Measurements from ENCODE around the gene LRRC1.

The LRRC1 gene

GRCh38 chr6:53866226-53866625 lies 71.4 kb downstream of the LRRC1 start:
- no peak for DNase-seq (ENCODE audit: extremely low spot score)
- TF ChIP-seq CTCF (IDR thresholded peaks at IDR 0.05; ENCODE audit: control extremely low read depth, extremely low read depth, low read depth, missing control alignments), result no peak
- ChIA-PET CTCF (no interaction called here), POLR2A (no interaction called here)

- no peak for TF ChIP-seq CTCF (IDR thresholded peaks at IDR 0.05; ENCODE audit: control extremely low read depth, extremely low read depth, low read depth, missing control alignments)
- POLR2A ChIA-PET, result no interaction called here
- CTCF ChIA-PET, result no interaction called here
- DNase-seq (ENCODE audit: extremely low spot score), result no peak
Measured at GRCh38 chr6:53868626-53869025, 73.8 kb downstream of the LRRC1 start.

GRCh38 chr6:53869964-53870363 lies 75.2 kb downstream of the LRRC1 start:
- POLR2A ChIA-PET, result no interaction called here
- TF ChIP-seq CTCF (IDR thresholded peaks at IDR 0.05; ENCODE audit: control extremely low read depth, extremely low read depth, low read depth, missing control alignments), result no peak
- no peak for DNase-seq (ENCODE audit: extremely low spot score)
- CTCF ChIA-PET, result no interaction called here

GRCh38 chr6:53873922-53874321 lies 79.1 kb downstream of the LRRC1 start:
- TF ChIP-seq CTCF (IDR thresholded peaks at IDR 0.05; ENCODE audit: control extremely low read depth, extremely low read depth, low read depth, missing control alignments), result no peak
- ChIA-PET POLR2A (no interaction called here), CTCF (interaction anchor here (0.7 to 1.3 kb wide), 2 partner anchors 9 to 244 kb away, joined by 3 to 4 read pairs; no protein-coding TSS in a partner anchor)
- DNase-seq (ENCODE audit: extremely low spot score), result no peak

- ChIA-PET POLR2A (no interaction called here), CTCF (interaction anchor here (0.7 to 1.5 kb wide), 2 partner anchors 10 to 245 kb away, joined by 3 read pairs; no protein-coding TSS in a partner anchor)
- DNase-seq (ENCODE audit: extremely low spot score), result no peak
- TF ChIP-seq CTCF (IDR thresholded peaks at IDR 0.05; ENCODE audit: control extremely low read depth, extremely low read depth, low read depth, missing control alignments), result no peak
Measured at GRCh38 chr6:53874964-53875363, 80.2 kb downstream of the LRRC1 start.

GRCh38 chr6:53877151-53877550 lies 82.3 kb downstream of the LRRC1 start:
- CTCF ChIA-PET, result no interaction called here
- POLR2A ChIA-PET, result no interaction called here
- no peak for DNase-seq (ENCODE audit: extremely low spot score)

More at GRCh38 chr6:53877151-53877550, 82.3 kb downstream of the LRRC1 start:
- TF ChIP-seq CTCF (IDR thresholded peaks at IDR 0.05; ENCODE audit: control extremely low read depth, extremely low read depth, low read depth, missing control alignments), result no peak

Measured in GM10248 (cell line).